ENCODE data around the gene WNK2. TPM values are rescaled to one million over a fixed set of nuclear protein-coding genes. Genes with fewer than 3 reads are reported as not detected.

Gene WNK2
- total and polyA plus RNA-seq, 7 experiments from 2014 or later, result 0.32 to 0.83 (median 0.46) TPM; not detected in 3

DNA sequence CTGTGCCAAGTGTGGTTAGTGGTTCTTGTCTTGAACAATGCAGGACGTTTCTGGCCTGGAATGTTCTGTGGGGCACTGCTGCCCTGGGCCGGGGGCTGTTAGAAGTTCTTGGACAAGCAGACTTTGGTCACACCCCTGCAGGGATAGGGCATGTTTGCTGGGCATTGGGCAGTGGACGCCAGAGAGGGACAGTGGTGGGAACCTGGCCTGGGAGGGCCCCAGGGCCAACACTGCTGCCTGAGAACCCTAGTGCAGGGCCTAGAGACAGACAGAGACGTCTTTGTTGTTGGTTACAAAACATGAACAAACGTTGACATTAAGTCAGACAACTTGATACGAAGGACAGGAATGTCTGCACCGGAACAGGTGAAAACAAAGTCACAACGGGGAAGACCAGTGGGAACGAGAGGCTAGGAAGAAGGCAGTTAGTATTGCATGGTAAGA lies 57.0 kb downstream of the WNK2 start:
- DNase-seq (no peak), ATAC-seq (no peak)
- peaks cover 0 to 11% (median 0%) of the 10 kb centered on the region in 5 donors for H3K27me3 Mint-ChIP-seq
- peak overlapping the region in 1 of 9 donors; percentile 2 for H3K27ac Mint-ChIP-seq
- Histone ChIP-seq H3K27ac (ENCODE audit: low read depth, low read length) (no peak overlapping the region), H3K4me3 (ENCODE audit: low read length) (no peak overlapping the region), H3K4me1 (ENCODE audit: control insufficient read depth in 2 of 2, insufficient read depth in 2 of 2, low read length in 2 of 2) (peaks cover 0 to 17% of the 10 kb centered on the region in 2 donors), H3K27me3 (ENCODE audit: control insufficient read depth in 2 of 2, insufficient read depth in 2 of 2, low read length in 2 of 2) (no peaks in the 10 kb centered on the region), H3K9me3 (ENCODE audit: control insufficient read depth in 2 of 3, low read length in 3 of 3) (peaks cover 0 to 7% (median 0%) of the 10 kb centered on the region in 3 experiments), H3K36me3 (ENCODE audit: control insufficient read depth in 2 of 3, insufficient read depth in 3 of 3, low read length in 3 of 3) (no peaks in the 10 kb centered on the region)
- intact Hi-C loops (cut with micrococcal nuclease), result no loop called here
- CTCF ChIA-PET, result no interaction called here
- peaks cover 4 to 15% (median 8%) of the 10 kb centered on the region in 11 donors for H3K9me3 Mint-ChIP-seq
- H3K4me1 Mint-ChIP-seq, result peaks cover 0 to 14% (median 10%) of the 10 kb centered on the region in 7 donors
- POLR2A ChIA-PET, result no interaction called here
- H3K4me3 Mint-ChIP-seq, result no peak overlapping the region
- peaks cover 0 to 9% (median 9%) of the 10 kb centered on the region in 5 donors for H3K36me3 Mint-ChIP-seq

- Histone ChIP-seq H3K27me3 (ENCODE audit: control insufficient read depth in 2 of 2, insufficient read depth in 2 of 2, low read length in 2 of 2) (no peaks in the 10 kb centered on the region), H3K9me3 (ENCODE audit: control insufficient read depth in 2 of 3, low read length in 3 of 3) (no peaks in the 10 kb centered on the region), H3K36me3 (ENCODE audit: control insufficient read depth in 2 of 3, insufficient read depth in 3 of 3, low read length in 3 of 3) (no peaks in the 10 kb centered on the region), H3K4me3 (ENCODE audit: low read length) (no peak overlapping the region), H3K4me1 (ENCODE audit: control insufficient read depth in 2 of 2, insufficient read depth in 2 of 2, low read length in 2 of 2) (no peaks in the 10 kb centered on the region), H3K27ac (ENCODE audit: low read depth, low read length) (no peak overlapping the region)
- Mint-ChIP-seq H3K36me3 (peaks cover 0 to under 1% (median 0%) of the 10 kb centered on the region in 5 donors), H3K4me1 (peaks cover 0 to 1% (median 0%) of the 10 kb centered on the region in 7 donors), H3K27ac (no peak overlapping the region), H3K9me3 (peaks cover 0 to 3% (median 0%) of the 10 kb centered on the region in 11 donors), H3K27me3 (peaks cover 0 to 3% (median 0%) of the 10 kb centered on the region in 5 donors), H3K4me3 (no peak overlapping the region)
- DNase-seq (no peak), ATAC-seq (no peak)
- intact Hi-C loops (cut with micrococcal nuclease), result no loop called here
- ChIA-PET POLR2A (no interaction called here), CTCF (no interaction called here)
Observed at GRCh38 chr9:93243112-93243511, 59.2 kb downstream of the WNK2 start.

- Mint-ChIP-seq H3K9me3 (peaks cover 0 to 2% (median 0%) of the 10 kb centered on the region in 11 donors), H3K36me3 (no peaks in the 10 kb centered on the region), H3K4me1 (peaks cover 0 to under 1% (median 0%) of the 10 kb centered on the region in 7 donors), H3K27me3 (peaks cover 0 to 3% (median 0%) of the 10 kb centered on the region in 5 donors), H3K4me3 (no peak overlapping the region), H3K27ac (no peak overlapping the region)
- no peak for ATAC-seq
- Histone ChIP-seq H3K27ac (ENCODE audit: low read depth, low read length) (no peak overlapping the region), H3K4me1 (ENCODE audit: control insufficient read depth in 2 of 2, insufficient read depth in 2 of 2, low read length in 2 of 2) (no peaks in the 10 kb centered on the region), H3K4me3 (ENCODE audit: low read length) (no peak overlapping the region), H3K9me3 (ENCODE audit: control insufficient read depth in 2 of 3, low read length in 3 of 3) (no peaks in the 10 kb centered on the region), H3K36me3 (ENCODE audit: control insufficient read depth in 2 of 3, insufficient read depth in 3 of 3, low read length in 3 of 3) (no peaks in the 10 kb centered on the region), H3K27me3 (ENCODE audit: control insufficient read depth in 2 of 2, insufficient read depth in 2 of 2, low read length in 2 of 2) (no peaks in the 10 kb centered on the region)
- intact Hi-C loops (cut with micrococcal nuclease), result no loop called here
- POLR2A ChIA-PET, result no interaction called here
- CTCF ChIA-PET, result no interaction called here
- no peak for DNase-seq
Observed at GRCh38 chr9:93244101-93244500, 60.2 kb downstream of the WNK2 start.

- POLR2A ChIA-PET, result no interaction called here
- no peaks in the 10 kb centered on the region for H3K27me3 ChIP-seq (ENCODE audit: control insufficient read depth in 2 of 2, insufficient read depth in 2 of 2, low read length in 2 of 2)
- H3K36me3 ChIP-seq (ENCODE audit: control insufficient read depth in 2 of 3, insufficient read depth in 3 of 3, low read length in 3 of 3), result no peaks in the 10 kb centered on the region
- DNase-seq (no peak), ATAC-seq (no peak)
- H3K4me1 ChIP-seq (ENCODE audit: control insufficient read depth in 2 of 2, insufficient read depth in 2 of 2, low read length in 2 of 2), result no peaks in the 10 kb centered on the region
- H3K27ac ChIP-seq (ENCODE audit: low read depth, low read length), result no peak overlapping the region
- intact Hi-C loops (cut with micrococcal nuclease), result no loop called here
- CTCF ChIA-PET, result no interaction called here
- no peak overlapping the region for H3K4me3 ChIP-seq (ENCODE audit: low read length)
- no peaks in the 10 kb centered on the region for H3K9me3 ChIP-seq (ENCODE audit: control insufficient read depth in 2 of 3, low read length in 3 of 3)
- H3K27ac Mint-ChIP-seq, result peak overlapping the region in 1 of 9 donors; percentile 55
- H3K4me1 Mint-ChIP-seq, result no peaks in the 10 kb centered on the region
- H3K36me3 Mint-ChIP-seq, result no peaks in the 10 kb centered on the region
- no peaks in the 10 kb centered on the region for H3K9me3 Mint-ChIP-seq
- H3K4me3 Mint-ChIP-seq, result no peak overlapping the region
- peaks cover 0 to 3% (median 0%) of the 10 kb centered on the region in 5 donors for H3K27me3 Mint-ChIP-seq
Observed at GRCh38 chr9:93244510-93245436, 60.8 kb downstream of the WNK2 start.

GRCh38 chr9:93245437-93245970 lies 61.6 kb downstream of the WNK2 start:
- Mint-ChIP-seq H3K36me3 (no peaks in the 10 kb centered on the region), H3K4me3 (no peak overlapping the region), H3K4me1 (no peaks in the 10 kb centered on the region), H3K27ac (peak overlapping the region in 2 of 9 donors; percentile 38 to 55), H3K9me3 (no peaks in the 10 kb centered on the region), H3K27me3 (peaks cover 0 to 3% (median 0%) of the 10 kb centered on the region in 5 donors)
- Histone ChIP-seq H3K27ac (ENCODE audit: low read depth, low read length) (no peak overlapping the region), H3K9me3 (ENCODE audit: control insufficient read depth in 2 of 3, low read length in 3 of 3) (no peaks in the 10 kb centered on the region), H3K4me3 (ENCODE audit: low read length) (no peak overlapping the region), H3K27me3 (ENCODE audit: control insufficient read depth in 2 of 2, insufficient read depth in 2 of 2, low read length in 2 of 2) (no peaks in the 10 kb centered on the region), H3K4me1 (ENCODE audit: control insufficient read depth in 2 of 2, insufficient read depth in 2 of 2, low read length in 2 of 2) (no peaks in the 10 kb centered on the region), H3K36me3 (ENCODE audit: control insufficient read depth in 2 of 3, insufficient read depth in 3 of 3, low read length in 3 of 3) (no peaks in the 10 kb centered on the region)
- ATAC-seq (no peak), DNase-seq (no peak)
- CTCF ChIA-PET, result no interaction called here
- POLR2A ChIA-PET, result interaction anchor here (0.6 kb wide), 1 partner anchor 293 kb away, joined by 4 read pairs; no protein-coding TSS in a partner anchor
- intact Hi-C loops (cut with micrococcal nuclease), result no loop called here

DNA sequence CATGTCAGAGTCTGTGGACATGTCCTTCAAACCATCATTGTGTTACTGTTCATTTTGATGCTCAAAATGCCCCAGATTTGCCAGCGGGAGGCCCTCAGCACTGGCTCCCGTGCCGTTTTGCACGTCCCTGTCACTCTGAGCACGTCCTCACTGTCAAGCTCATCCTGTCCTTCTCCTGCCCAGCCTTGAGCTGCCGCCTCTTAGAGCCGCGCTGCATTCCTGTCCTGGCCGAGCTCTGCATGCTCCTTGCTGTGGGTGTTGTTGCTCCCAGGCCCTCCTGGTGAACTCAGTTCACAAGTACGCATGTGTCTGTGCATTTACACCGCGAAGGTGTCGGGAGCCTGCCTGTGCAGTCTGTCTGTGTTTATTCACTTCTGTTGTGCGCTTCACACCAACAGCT lies 62.2 kb downstream of the WNK2 start:
- Mint-ChIP-seq H3K9me3 (no peaks in the 10 kb centered on the region), H3K4me3 (no peak overlapping the region), H3K27me3 (peaks cover 0 to 3% (median 0%) of the 10 kb centered on the region in 5 donors), H3K36me3 (no peaks in the 10 kb centered on the region), H3K4me1 (no peaks in the 10 kb centered on the region), H3K27ac (no peak overlapping the region)
- intact Hi-C loops (cut with micrococcal nuclease), result no loop called here
- Histone ChIP-seq H3K36me3 (ENCODE audit: control insufficient read depth in 2 of 3, insufficient read depth in 3 of 3, low read length in 3 of 3) (no peaks in the 10 kb centered on the region), H3K4me3 (ENCODE audit: low read length) (no peak overlapping the region), H3K27me3 (ENCODE audit: control insufficient read depth in 2 of 2, insufficient read depth in 2 of 2, low read length in 2 of 2) (no peaks in the 10 kb centered on the region), H3K4me1 (ENCODE audit: control insufficient read depth in 2 of 2, insufficient read depth in 2 of 2, low read length in 2 of 2) (no peaks in the 10 kb centered on the region), H3K9me3 (ENCODE audit: control insufficient read depth in 2 of 3, low read length in 3 of 3) (no peaks in the 10 kb centered on the region), H3K27ac (ENCODE audit: low read depth, low read length) (no peak overlapping the region)
- no peak for ATAC-seq
- ChIA-PET CTCF (no interaction called here), POLR2A (interaction anchor here (0.6 kb wide), 1 partner anchor 294 kb away, joined by 4 read pairs; no protein-coding TSS in a partner anchor)
- no peak for DNase-seq

Measured in naive thymus-derived CD4-positive, alpha-beta T cell (primary cell).